Coronary artery (tissue), 2 donors: ENCODE results near the gene ACTR1B.

Source experiments
- DNase-seq: peaks from one replicate; pipeline ENCODE4 v3.0.0-alpha.2; 2017; ENCODE audit warnings: low spot score
- H3K27ac ChIP-seq, 2 donors: fragments of 200-600 bp; sonication (generic); one replicate each; pipeline ENCODE4 v1.5.1; 2016 to 2019
- H3K4me3 ChIP-seq: fragments of 200-600 bp; sonication (generic); 2 replicates; pipeline ENCODE4 v1.5.1; 2016; ENCODE audit warnings: mild to moderate bottlenecking, moderate library complexity
- TF ChIP-seq, protein P1 (sequence below): fragments of 200-600 bp; sonication (generic); IDR thresholded peaks from one replicate; pipeline ENCODE4 v1.5.1; 2019; ENCODE audit warnings: antibody characterized with exemption

ACTR1B gene

GRCh38 chr2:97706708-97707345 is 43.0 kb upstream of the ACTR1B start:
- TF ChIP-seq, protein P1, sequence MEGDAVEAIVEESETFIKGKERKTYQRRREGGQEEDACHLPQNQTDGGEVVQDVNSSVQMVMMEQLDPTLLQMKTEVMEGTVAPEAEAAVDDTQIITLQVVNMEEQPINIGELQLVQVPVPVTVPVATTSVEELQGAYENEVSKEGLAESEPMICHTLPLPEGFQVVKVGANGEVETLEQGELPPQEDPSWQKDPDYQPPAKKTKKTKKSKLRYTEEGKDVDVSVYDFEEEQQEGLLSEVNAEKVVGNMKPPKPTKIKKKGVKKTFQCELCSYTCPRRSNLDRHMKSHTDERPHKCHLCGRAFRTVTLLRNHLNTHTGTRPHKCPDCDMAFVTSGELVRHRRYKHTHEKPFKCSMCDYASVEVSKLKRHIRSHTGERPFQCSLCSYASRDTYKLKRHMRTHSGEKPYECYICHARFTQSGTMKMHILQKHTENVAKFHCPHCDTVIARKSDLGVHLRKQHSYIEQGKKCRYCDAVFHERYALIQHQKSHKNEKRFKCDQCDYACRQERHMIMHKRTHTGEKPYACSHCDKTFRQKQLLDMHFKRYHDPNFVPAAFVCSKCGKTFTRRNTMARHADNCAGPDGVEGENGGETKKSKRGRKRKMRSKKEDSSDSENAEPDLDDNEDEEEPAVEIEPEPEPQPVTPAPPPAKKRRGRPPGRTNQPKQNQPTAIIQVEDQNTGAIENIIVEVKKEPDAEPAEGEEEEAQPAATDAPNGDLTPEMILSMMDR, result no peak
- Histone ChIP-seq H3K4me3 (no peak overlapping the region), H3K27ac (no peak overlapping the region)
- peak; percentile 58 for DNase-seq

DNA sequence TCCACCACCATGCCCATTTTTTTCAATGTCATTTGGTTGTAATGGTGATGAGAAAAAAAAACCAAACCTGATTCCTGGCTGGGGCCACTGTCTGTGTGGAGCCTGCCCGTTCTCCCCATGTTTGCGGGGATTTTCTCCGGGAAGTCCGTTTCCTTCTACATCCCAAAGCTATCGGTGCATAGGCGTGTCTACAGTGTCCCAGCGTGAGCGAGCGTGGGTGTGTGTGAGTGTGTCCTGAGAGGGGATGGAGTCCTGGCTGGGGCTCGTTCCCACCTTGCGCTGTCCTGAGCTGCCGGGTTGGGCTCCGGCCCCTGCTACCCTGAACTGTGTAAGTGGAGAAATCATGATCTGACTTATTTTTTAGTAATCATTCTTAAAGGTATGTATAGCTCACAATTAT is 42.3 kb upstream of the ACTR1B start:
- TF ChIP-seq, protein P1, result no peak
- Histone ChIP-seq H3K27ac (no peak overlapping the region), H3K4me3 (no peak overlapping the region)
- DNase-seq, result peak; percentile 60

- TF ChIP-seq, protein P1, result no peak
- Histone ChIP-seq H3K4me3 (no peak overlapping the region), H3K27ac (no peak overlapping the region)
- peak; percentile 65 for DNase-seq
Measured at GRCh38 chr2:97704989-97705388, 41.1 kb upstream of the ACTR1B start.

- Histone ChIP-seq H3K27ac (no peak overlapping the region), H3K4me3 (no peak overlapping the region)
- TF ChIP-seq, protein P1, result no peak
- DNase-seq, result no peak
Measured at GRCh38 chr2:97703741-97704140, 39.9 kb upstream of the ACTR1B start.

DNA sequence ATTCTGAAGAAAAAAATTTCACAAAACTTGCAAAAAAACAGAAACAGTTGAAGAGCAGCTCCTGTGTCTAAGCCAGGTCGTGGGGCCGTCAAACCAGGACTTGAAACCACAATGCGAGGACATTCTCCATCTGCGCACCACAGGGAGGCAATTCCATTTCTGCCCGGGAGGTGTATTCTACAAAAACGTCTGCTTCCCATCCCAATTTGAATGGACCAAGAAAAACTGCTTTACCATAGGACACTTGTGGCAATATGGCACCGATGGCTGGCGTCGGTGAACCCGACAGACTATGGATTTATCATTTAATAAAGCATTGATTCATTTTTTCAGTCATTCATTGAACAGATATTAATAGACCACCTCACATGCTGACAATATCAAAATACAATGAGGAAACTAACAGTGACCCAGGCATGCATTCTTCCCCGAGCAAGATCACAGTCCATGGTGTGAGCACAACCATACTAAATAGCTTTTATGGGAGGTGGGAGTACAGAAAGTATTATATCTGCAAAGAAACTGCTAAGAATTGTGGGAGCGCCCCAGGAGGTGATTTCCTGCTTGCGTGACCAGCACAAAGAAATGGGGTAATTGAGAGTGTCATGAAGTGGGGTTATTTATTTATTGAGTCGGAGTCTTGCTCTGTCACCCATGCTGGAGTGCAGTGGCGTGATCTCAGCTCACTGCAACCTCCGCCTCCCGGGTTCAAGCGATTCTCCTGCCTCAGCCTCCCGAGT is 39.1 kb upstream of the ACTR1B start:
- no peak overlapping the region for H3K4me3 ChIP-seq
- H3K27ac ChIP-seq, result no peak overlapping the region
- DNase-seq, result no peak
- TF ChIP-seq, protein P1, result no peak

DNA sequence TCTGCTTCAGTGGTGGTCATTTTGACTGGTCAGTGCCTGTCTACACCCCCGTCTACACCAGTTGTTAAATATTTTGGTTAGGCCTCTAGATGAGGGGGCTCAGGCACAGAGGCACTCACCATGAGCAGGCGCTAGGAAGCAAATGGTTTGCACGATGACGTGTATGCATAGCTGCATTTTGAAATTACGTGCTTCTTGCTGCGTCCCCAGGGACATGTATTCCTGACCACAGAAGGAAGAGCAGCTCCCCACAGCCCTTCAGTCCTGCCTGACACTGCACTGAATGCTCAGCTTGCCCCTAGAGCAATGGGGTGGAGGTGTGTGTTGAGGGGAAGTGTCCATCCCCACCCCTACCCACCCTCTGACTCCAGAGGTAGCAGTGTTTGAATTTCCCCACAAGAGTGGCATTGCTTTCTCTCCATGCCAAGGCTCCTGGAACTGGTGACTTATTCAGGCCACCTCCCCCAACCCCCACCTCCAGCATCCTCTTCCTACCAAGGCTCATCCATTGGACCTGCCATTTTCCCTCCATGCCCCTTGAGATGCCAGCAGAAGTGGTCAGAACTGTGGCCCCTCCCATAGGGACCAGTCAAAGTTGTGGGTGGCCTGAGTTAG is 38.1 kb upstream of the ACTR1B start:
- Histone ChIP-seq H3K27ac (no peak overlapping the region), H3K4me3 (no peak overlapping the region)
- TF ChIP-seq, protein P1, result no peak
- no peak for DNase-seq
